SW 1271 (cell line): ENCODE measurements around the gene KDM2A.
A peak's percentile ranks its signal among the peaks of the same experiment; 100 is the strongest.
"Not testable (repeated sequence)": the region's sequence is repeated elsewhere in the genome, so short reads cannot be mapped to it uniquely, and the experiment has no call there.

Experiments used
- DNase-seq, 2 experiments: peaks; one replicate each; lab custom pipeline; 2025; lab: John Stamatoyannopoulos, UW

The KDM2A gene

DNA sequence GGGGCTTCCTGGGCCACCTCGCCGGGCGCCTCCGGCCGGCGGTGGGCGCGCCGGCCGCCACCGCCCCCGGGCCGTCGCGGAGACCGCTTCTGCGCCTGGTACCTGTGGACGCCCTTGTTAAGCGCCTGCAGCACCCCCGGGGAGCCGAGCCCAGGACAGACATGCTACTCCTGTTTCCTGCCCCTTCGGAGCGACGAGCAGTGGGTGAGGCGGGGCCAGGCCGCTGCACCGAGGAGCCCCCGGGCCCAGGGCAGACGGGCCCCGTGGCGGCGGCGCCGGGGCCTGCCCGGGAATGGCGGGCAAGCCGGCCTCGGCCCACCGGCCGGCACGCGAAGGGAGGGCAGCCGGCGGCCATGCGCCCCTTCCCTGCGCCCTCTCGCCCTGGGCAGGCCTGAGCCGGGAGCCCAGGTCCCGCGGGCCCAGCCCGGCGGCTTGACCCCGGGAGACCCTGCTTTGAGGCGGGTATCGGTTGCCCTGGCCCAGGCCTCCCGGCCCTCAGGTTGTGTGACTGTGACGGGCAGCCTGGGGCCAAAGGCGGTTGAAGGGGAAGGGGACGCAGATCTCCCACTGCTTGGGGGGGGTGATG is 789 bp upstream of the KDM2A start:
- DNase-seq = no peak

DNA sequence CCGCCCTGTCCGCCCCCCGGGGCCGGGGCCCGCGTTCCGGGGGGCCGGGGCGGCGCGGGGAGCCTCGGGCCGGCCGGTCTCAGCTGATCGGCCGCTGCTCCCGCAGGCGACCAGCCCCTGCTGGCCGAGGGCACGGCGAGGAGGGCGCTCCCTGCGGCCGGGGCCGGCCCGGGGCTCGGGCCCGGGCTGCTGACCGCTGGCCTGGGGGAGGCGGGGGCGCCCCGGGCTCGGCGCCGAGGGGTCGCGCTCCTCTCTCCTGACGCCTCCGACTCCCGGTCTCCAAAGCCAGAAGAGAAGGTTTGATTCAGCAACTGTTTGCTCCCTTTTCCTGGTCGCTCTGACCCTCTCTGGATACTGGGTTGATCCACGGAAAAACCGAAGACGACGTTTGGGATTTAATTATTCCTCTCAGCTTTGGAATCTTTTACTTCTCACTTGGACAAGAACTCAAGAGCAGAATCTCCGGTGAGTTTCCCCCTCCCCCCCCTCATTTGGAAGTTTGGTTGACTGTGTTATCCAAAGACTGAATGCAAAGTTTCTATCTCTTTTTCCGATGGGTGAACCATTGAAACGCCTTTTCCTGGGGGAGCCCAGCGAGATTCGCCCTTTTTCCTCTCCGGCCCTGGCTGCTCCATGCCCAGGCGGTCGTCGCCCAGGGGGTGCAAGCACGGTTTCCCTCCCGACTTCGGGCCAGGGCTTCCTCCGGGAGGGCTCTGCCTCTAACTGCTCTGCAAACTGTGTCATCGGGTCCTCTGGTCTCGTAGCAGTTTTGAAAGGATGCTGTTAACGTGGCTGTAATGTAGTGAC is 725 bp downstream of the KDM2A start:
- DNase-seq = peak in 1 of 2 experiments; percentile 46

DNA sequence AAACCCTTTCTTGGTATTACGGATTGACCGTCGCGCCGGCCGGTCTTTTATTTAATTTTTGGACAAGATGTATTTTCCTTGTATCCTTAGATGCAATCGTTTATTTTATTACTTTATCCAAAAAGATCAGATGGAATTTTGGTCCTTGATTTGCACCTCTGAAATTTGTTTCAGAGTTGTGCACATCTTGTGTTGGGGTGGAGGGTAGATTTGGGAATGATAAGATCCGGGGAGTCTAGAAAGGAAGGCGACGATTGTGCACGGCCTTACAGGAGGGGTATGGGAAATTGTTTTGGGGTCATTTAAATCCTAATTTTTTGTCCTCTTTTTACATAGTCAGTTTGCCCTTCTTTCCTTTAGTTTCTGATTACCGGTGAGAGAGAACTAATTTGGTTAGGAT is 1.4 kb downstream of the KDM2A start:
- no peak for DNase-seq

DNA sequence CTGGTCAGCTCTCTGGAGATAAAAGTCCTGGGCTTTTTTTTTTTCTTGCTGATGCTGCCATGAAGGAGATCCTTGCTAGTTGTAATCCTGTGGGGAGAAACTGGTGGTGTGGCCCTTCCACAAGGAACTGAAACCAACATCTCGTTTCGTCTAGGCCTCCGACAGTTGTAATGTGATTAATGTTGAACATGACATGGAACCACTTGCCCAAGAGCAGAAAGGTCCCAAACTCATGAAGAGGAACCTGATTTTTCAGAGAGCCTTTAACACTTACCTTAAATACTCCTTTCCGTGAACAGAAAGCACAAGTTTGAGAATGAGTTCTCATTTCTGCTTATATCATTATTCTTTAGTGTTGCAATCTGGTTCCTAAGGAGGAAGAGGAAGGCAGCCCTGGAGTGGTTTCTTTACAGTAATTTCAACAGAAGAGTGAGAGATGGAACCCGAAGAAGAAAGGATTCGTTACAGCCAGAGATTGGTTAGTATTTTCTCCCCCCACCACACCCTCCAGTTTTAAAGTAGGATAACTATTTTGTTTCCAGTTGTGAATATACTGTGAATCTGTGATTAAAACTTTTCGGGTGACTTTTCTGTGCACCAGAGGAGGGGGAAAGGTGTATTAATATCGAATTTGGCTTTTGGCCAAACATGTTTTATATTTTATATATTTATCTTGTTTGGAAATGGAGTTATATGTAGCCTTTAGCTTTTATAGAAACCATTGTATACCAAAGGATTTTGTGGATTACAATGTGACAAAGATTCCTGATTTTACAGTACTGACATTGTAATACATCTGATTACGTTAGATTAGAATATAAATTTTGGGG is 2.0 kb downstream of the KDM2A start:
- DNase-seq = no peak

DNA sequence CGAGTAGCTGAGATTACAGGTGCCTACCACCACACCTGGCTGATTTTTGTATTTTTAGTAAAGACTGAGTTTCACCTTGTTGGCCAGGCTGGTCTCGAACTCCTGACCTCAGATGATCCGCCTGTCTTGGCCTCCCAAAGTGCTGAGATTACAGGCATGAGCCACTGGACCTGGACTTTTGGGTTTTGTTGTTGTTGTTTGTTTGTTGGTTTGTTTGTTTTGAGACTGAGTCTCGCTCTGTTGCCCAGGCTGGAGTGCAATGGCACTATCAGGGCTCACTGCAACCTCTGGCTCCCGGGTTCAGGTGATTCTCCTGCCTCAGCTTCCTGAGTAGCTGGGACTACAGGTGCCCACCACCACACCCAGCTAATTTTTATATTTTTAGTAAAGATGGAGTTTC is 4.7 kb downstream of the KDM2A start:
- DNase-seq = not testable (repeated sequence)

DNA sequence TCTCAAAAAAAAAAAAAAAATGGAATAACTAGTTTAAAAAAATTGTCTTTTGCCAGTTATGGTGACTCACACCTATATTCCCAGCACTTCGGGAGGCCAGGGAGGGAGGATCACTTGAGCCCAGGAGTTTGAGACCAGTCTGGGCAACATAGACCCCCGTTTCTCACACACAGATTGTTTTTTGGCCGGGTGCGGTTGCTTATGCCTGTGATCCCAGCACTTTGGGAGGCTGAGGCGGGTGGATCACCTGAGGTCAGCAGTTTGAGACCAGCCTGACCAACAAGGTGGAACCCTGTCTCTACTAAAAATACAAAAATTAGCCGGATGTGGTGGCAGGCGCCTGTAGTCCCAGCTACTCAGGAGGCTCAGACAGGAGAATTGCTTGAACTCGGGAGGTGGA is 7.2 kb downstream of the KDM2A start:
- not testable (repeated sequence) for DNase-seq

DNA sequence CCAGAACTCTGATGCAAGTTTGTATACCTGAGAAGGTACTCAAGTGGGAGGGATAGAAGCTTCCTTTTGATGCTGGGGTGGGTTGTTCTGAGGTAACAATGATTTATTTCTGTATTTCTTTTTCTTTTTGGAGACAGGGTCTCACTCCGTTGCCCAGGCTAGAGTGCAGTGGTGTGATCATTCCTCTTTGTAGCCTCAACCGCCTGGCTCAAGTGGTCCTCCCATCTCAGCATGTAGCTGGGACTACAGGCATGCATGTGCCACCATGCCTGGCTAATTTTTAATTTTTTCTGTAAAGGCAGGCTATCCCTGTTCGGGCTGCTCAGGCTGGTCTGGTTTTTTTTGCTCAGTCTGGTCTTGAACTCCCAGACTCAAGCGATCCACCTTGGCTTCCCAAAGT is 7.9 kb downstream of the KDM2A start:
- DNase-seq = no peak

DNA sequence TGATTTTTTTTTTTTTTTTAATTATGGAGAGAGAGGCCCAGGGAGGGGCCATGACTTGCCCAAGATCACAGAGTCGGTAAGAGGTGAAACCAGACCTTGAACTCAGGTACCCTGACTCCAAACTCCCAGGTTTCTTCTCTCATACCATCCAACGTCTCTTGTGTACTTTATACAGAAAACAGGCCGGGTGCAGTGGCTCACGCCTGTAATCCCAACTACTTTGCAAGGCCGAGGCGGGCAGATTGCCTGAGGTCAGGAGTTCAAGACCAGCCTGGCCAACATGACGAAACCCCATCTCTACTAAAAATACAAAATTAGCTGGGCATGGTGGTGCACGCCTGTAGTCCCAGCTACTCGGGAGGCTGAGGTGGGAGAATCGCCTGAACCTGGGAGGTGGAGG is 11.8 kb downstream of the KDM2A start:
- DNase-seq = not testable (repeated sequence)

DNA sequence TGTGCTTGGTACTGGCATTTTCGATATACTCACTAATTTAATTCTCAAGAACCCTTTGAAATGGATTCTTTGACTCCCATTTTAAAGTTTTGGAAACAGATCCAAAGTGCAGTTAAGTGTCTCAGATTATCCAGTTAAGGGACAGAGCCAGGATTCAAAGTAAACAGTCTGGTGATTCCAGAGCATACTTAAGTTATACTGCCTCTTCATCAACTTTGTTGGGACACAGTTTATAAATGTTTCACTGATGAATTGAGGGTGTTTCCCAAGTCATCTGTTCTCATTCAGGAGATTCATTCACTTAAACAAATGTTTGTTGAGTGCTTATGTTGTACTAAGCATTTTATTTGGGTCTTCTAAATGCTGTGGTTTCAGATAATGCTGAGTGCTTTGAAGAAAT is 17.1 kb downstream of the KDM2A start:
- no peak for DNase-seq

DNA sequence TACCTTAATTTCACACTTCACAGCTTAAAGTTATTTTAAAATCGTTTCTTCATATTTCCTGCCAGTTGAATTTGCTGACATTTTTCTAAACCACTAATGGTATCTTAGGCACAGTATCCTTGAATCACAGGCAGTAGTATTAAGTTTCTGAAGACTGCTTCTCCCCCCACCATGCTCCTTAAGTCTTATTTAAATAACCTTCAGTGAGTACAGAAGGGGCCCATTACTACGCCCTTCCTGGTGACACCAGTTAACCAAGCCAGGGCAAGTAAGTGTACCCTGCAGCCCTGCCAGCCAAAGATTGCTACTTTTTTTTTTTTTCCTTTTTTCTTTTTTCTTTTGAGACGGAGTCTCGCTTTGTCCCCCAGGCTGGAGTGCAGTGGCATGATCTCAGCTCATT is 19.9 kb downstream of the KDM2A start:
- DNase-seq = no peak

DNA sequence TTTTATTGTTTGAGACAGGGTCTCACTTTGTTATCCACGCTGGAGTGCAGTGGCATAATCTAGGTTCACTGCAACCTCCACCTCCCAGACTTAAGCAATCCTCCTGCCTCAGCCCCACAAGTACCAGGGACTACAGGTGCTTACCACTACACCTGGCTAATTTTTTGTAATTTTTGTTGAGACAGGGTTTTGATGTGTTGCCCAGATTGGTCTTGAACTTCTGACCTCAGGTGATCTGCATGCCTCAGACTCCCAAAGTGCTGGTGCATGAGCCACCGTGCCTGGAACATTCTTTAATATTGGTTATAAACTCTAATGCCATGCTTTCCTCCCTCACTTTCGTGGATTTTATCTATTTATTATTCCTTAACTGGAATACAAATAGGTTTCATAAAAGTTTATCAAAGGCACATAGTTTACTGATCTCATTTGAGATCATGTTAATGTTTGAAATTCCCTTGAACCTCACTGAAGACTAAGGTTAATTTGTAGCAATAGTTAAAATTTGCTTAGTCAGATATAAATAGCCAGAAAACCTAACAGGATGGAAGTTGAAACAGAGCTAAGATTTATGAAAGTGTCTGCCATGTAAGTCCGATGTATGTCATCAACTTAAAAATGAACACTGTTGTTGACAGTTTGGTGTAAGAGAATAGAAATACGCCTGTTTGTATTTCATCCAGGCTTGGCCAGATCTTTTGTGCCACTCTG is 27.6 kb downstream of the KDM2A start:
- DNase-seq = no peak

DNA sequence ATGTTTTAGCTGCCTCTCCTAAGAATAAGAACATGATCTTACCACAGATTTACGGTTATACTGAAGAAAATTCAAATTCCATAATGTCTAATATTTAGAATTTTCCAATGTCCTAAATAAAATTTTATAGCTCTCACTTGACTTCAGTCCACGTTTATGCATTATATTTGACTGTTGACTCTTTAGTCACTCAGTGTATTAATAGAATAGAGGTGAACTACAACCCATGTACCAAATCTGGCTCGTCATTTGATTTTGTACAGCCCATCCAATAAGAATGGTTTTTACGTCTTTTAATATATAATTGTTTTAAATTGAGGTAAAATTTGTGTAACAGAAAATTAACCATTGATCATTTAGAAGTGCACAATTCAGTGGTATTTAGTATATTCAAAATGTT is 34.9 kb downstream of the KDM2A start:
- no peak for DNase-seq

DNA sequence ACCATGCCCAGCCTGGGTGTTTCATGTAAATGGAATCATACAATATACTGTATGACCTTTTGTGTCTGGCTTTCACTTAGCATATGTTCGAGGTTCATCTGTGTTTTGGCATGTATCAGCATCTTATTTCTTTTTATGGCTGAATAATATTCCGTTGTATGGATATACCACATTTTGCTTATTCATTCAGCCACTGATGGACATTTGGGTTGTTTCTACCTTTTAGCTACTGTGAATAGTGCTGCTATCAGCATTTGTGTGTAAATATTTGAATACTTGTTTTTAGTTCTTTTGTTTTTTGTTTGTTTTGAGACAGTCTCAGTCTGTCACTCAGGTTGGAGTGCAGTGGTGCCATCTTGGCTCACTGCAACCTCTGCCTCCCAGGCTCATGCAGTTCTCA is 35.7 kb downstream of the KDM2A start:
- DNase-seq = no peak

DNA sequence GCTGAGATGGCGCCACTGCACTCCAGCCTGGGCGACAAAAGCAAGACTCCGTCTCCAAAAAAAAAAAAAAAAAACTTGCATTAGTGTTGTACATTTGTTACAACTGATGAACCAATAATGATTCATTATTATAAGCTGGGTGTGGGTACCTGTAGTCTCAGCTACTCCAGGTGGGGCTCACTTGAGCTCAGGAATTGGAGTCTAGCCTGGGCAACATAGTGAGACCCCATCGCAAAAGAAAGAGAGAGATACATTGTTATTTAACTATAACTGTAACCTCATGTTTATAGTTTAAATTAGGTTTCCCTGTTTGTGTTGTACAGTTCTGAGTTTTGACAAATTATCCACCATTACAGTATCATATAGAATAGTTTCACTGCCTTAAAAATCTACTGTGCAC is 38.6 kb downstream of the KDM2A start:
- DNase-seq = no peak

DNA sequence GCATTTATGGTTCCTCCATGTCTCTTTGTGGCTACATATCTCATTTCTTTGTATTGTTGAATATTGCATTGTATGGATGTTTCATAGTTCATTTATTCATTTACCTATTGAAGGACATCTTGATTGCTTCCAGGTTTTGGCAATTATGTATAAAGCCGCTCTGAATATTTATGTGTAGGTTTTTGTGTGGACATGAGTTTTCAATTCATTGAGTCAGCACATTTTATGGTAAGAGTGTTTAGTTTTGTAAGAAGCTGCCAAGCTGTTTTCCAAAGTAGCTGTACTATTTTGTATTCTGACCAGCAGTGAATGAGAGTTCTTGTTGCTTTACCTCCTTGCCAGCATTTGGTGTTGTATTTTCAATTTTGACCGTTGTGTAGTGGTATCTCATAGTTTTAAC is 39.2 kb downstream of the KDM2A start:
- DNase-seq = no peak

DNA sequence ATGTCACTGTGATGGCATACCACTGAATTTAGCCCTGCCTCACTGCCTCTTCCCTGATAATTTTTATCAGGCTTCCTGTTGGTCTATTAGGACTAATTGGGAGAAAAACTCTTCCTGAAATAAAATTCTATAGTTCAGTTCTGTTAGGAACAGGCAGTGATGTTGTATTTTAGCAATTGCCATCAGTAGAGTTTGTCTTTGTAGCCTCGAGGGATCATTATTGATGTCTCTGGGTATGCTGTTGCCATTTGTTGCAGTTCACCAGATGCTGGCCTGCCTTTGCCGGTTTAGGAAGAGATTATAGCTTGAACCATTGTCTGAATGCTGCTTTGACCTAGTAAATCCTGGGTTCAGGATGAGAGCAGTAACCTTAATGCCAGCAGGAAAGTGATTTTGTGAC is 41.0 kb downstream of the KDM2A start:
- DNase-seq = no peak

DNA sequence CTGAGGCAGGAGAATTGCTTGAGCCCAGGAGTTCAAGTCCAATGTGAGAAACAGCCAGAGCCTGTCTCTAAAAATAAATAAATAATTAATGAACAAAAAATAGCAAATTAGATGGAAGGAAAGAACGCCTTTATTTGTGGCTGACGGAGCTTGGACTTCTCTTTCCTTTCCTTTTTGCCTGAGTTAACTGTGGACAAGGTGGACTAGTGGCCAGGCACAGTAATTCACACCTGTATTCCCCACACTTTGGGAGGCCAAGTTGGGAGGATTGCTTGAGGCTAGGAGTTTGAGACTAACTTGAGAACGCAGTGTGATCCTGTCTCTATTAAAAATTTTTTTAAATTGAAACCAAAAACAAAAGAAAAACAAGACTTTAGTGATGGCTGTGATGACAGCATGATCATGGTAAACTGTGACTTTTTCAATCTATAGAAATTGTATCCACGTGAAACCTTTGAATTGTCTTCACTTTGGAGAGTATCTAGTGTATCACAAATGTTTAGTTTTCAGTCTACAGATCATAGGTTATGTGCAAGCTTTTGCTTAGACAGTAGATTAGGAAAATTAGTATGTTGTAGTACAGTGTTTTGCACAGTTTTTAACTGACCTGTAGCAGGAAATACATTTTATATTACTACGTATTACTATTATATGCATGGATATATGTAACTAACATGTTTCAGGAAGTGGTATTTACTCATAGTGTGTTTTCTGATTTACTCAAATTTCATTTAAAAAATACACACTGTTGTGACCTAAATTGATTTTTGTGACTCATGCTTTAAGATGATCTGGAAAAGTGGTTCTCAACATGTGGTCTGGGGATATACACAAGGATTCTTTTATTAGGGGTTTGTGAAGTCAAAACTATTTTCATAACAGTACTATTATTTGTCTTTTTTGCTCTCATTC is 42.1 kb downstream of the KDM2A start:
- no peak for DNase-seq

DNA sequence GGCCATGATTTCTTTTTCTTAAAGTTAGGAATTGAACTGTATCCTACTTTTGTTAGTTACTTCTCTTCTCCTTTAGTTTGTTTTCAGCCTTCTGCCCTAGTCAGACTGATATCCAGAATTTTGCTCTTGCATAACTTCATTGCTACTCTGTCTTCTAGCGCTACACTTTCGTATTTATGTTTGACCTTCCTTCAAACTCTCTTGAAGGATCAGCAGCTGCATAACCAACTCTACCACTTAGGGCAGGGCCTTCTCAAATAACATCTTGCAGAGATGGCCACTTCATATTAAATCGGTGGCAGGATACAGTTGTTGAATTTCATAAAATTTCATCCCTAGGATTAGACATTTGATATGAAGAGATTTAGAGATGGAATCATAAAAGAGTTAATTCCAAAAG is 43.9 kb downstream of the KDM2A start:
- no peak for DNase-seq

DNA sequence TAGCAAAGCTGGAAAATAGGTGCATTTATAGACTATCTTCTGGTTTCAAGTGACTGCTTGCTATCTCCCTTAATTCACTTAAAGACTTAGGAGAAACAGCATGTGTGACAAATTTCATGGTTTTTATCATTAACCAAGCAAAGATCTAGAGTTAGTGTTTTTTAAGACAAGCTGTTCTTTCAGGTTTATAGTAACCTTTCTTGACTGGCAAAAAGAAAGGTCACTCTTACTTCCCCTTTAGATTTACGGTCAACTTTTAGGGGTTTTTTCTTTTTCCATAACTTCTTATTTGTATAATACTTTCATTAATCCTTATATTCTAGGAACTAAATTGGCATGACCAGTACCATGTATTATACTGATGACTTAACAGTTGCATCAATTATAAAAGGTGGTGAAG is 46.6 kb downstream of the KDM2A start:
- no peak for DNase-seq

DNA sequence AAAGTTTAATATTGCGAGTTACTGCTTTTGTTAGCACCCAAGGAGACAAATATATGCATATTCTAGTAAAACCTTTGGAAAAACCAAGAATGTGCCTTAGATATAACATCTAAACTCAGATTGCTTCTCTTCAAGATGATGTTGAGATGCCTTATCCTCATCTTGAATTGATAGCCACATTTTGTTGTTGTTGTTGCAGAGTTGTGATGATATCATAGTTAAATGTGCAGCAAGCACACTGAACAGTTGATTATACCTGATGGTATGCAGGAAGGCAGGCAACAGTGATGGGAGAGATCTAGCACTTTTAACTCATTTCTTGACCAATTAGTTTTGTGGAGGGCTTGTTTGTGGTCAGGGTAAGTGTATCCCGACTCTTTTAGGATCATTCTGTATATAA is 48.0 kb downstream of the KDM2A start:
- DNase-seq = no peak

DNA sequence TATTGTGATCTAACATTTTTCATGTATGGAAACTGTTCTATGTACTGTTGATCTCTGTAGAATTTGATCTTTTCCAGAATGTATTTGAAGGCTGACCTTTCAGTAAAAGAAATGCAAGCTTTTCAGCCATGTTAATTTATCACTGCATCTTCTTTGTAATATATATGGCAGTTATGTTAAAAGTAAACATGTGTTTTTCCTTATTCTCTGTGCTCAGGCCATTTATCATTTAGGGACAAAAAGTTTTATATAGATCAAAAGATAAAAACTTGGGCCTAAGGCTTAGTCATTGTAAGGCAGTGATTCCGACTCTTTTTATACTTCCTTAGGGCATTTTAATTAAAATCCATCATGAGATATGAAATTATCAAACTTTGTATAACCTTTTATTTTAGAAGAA is 48.7 kb downstream of the KDM2A start:
- no peak for DNase-seq
